GM18508 (cell line): ENCODE data around the gene RPUSD3.
"Not testable (repeated sequence)": the region's sequence is repeated elsewhere in the genome, so short reads cannot be mapped to it uniquely, and the experiment has no call there.

Source experiments
- ATAC-seq: cut with Tn5 transposase; IDR thresholded peaks from one replicate; pipeline ENCODE4 v1.9.1; 2021; ENCODE audit warnings: moderate number of reproducible peaks; ENCODE audit not compliant: insufficient read depth, unreplicated experiment

The RPUSD3 gene

GRCh38 chr3:9866639-9867038 lies 22.8 kb upstream of the RPUSD3 start:
- ATAC-seq, result no peak

DNA sequence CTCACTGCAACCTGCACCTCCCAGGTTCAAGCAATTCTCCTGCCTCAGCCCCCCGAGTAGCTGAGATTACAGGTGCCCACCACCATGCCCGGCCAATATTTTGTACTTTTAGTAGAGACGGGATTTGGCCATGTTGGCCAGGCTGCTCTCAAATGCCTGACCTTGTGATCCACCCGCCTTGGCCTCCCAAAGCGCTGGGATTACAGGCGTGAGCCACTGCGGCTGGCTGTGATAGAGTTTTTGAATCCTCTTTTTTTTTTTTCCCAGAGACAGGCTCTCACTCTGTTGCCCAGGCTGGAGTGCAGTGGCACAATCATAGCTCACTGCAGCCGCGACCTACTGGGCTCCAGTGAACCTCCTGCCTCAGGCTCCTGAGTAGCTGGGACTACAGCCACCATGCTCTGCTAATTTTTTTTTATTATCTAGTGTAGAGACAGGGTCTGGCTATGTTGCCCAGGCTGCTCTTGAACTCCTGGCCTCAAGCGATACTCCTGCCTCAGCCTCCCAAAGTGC lies 21.4 kb upstream of the RPUSD3 start:
- ATAC-seq, result not testable (repeated sequence)

DNA sequence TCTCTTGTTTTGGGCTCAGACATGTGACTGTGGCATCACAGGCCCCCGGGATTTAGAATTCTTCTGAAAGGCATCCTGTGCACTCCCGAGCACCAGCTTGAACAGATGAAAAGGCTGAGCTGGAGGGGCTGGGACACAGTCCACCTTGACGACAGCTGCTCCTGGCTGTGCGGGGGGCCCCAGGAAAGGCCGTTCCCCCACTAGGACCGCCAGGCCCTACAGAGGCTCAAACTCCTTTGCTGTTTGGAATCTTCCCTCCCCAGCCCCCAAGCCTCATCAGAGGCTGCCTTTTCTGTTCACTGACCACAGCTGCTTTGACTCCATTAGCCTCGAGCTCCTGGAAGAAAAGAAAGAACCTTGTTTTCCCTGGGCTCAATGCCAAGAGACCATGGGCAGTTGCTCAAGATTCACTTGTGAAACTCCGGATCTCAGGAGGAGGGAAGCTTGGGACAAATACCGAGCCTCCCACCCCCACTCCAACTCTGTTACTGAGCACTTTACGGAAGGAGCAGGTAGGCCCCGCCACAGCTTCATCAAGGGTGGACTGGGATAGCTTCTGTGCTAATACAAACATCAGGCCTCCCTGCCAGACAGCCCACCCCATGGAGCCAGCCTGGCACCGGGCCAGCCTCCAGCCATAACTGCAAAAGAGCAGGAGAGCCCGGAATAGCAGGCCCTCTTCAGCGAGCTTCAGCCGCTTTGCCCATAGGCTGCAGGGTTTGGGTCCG lies 20.6 kb upstream of the RPUSD3 start:
- no peak for ATAC-seq

DNA sequence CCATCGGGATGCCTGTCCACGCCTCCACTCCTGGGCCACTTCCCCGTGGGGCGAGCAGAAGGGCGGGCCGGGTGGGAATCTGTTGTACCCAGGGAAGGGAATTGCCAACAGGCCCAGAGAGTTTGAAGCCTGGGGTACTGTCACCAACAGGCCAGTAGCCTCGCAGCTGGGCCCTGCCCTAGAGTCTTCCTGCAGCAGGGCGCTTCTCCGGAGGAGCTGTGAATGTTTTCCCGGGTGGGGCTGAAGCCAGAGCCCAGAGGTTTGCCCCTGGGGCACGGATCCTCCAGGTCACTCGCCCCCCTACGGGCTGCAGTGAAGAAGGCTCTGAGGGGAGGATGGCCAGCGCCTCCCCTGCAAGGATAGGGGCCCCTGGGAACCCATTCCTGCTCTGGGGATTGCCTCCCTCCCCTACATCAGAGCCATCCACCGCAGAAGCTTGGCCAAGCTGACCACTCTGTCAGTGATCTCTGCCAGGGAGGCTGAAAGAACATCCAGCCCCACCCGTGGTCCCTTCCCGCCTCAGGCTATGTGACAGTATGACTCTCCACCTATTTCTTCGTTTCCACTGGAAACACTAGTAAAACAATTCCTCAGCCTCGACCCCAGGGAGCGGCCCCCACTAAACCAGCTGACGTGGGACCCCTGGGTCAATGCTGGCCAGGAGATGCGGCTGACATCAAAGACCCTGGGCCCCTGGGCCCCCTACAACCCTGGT lies 19.4 kb upstream of the RPUSD3 start:
- no peak for ATAC-seq

DNA sequence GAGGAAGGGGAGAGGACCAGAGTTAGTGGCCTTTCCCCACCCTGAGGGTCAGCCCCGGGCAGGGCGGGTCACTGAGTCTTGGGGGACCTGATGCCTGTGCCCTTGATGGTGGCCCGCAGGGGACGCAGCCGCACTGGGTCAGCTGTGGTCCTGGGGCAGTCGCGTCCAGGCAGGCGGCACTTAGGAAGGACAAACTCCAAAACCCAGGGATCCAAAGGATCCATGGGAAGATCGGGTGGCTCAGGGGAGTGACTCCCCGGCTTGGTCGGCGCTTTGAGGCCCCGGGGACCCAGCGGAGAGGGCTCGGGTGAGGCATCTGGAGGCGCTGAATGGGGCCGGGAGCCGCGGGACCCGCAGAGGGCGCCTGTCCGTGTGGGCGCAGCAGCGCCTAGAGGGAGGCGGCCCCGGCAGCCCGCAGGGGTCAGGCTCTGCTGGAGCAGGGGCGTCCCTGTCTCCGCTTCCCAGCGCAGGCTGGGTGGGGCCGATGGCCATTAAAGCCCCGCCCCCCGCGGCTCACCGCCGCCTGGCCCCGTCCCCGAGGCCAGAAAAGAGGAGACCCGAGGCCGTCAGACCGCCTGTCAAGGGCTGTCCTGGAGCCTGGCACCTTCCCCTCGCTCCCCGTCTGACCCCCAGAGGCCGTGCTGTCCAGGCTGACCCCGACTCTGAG lies 18.7 kb upstream of the RPUSD3 start:
- no peak for ATAC-seq

DNA sequence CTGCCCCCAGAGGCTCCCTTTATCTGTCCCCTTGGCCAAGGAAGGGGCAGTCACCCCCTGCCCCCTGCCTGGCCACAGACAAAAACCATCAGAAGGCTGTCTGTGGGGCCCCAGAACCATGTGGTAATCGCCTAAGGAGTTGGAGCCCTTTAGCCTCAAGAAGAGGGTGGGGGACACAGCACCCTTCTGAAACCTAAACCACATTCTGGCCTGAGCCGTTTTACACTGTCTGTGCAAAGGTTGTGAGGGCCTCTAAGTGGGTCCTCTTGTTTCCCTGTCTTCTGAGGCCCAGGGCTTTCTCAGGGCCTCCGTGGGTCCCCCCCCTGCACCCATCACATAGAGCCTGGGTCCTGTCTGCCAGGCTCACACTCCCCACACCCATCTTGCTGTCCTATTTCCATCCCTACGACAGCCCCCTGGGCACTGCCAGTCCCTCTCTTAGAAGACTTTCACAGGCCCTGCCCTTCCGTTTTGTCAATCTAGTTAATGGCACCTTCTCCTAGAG lies 17.9 kb upstream of the RPUSD3 start:
- ATAC-seq, result no peak

GRCh38 chr3:9861201-9861600 lies 17.4 kb upstream of the RPUSD3 start:
- ATAC-seq, result no peak

DNA sequence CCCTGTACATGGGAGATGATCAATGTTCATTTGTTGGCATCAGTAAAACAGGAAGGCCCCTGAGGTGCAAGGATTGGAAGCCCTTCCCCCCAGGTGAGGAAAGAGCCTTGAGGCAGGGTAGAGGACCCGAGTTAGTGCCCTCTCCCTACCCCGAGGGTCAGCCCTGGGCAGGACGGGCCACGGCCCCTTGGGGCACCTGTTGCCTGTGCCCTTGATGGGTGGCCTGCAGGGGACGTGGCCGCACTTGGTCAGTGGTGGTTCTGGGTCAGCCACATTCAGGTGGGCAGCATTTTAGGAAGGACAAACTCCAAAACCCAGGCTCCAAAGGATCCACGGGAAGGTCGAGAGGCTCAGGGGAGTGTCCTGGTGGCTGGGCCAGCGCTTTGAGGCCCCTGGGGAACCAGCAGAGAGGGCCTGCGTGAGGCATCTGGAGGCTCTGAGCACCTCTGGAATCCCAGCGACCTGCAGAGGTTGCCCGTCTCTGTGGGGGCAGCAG lies 15.8 kb upstream of the RPUSD3 start:
- no peak for ATAC-seq

GRCh38 chr3:9855594-9855993 lies 11.8 kb upstream of the RPUSD3 start:
- no peak for ATAC-seq

DNA sequence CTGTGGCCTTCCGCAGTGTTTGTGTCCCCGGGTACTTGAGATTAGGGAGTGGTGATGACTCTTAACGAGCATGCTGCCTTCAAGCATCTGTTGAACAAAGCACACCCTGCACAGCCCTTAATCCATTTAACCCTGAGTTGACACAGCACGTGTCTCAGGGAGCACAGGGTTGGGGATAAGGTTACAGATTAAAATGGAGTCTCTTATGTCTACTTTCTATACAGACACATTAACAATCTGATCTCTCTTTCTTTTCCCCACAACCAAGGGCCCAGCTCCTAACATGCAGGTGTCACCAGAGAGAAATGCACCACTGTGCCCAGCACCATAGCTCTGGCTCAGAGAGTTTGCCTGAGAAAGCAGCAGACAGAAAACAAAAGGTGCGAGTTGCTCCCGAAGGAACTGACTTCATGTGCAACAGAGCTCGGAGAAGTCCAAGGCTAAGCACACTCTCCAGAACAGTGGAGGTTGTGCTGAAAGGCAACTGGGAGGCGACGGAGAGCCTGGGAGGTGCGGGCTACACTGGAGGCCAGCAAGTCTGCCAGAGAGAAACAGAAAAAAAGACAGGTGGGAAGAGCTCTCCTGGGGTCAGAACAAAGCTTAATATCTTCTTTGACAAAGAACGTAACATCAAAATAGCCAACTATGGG lies 10.6 kb upstream of the RPUSD3 start:
- ATAC-seq, result not testable (repeated sequence)

GRCh38 chr3:9852528-9852927 lies 8.7 kb upstream of the RPUSD3 start:
- ATAC-seq, result no peak

DNA sequence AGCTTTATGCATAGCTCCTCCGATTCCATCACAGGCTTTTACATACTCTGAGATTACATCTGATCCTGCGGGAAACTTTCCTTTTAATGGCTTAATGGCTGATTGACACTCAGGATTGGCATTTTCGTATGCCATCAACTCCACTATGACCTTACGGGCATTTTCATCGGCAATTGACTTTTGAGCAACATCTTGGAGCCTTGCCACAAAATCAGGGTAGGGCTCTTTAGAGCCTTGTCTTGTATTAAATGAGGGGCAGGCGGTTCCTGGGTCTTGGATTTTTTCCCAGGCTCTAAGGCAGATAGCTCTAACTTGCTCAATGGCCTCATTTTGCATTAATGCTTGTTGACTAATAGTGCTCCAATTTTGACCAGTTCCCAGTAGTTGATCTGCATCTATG lies 8.1 kb upstream of the RPUSD3 start:
- not testable (repeated sequence) for ATAC-seq

DNA sequence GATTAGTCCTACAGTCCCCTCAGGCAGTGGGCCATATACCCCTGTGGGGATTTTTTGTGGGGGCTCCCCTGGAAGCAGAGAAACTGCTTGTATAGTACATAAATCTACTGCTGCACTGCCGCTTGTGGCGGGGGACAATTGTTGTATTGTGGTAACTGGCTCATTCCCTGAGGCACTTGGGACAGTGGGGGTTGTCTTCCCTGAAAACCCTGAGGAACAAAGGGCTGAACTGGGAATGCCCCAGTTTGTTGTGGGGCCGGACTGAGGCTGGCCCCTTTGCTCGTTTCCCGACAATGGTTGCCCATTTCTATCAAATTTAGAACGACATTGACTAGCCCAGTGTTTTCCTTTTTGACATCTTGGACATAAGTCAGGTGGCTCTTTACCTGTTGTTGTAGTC lies 7.6 kb upstream of the RPUSD3 start:
- ATAC-seq, result not testable (repeated sequence)

DNA sequence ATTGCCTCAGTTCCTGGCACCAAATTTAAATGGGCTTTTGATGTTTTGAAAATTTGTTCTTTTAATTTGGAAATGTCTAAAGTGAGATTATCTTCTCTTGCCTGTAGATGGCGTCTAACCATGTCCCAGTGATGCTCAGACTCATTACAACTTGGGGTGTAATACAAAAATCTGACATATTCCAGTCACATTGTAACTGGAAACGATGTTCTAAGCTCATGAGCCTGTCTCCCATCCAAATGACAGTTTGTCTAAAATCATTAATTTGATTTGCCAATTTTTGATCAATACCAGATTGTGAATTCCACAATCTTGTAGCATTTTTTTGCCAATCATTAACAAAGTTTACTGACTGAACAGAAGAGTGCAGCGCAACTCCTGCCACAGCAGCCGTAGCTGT lies 5.1 kb upstream of the RPUSD3 start:
- ATAC-seq, result not testable (repeated sequence)

DNA sequence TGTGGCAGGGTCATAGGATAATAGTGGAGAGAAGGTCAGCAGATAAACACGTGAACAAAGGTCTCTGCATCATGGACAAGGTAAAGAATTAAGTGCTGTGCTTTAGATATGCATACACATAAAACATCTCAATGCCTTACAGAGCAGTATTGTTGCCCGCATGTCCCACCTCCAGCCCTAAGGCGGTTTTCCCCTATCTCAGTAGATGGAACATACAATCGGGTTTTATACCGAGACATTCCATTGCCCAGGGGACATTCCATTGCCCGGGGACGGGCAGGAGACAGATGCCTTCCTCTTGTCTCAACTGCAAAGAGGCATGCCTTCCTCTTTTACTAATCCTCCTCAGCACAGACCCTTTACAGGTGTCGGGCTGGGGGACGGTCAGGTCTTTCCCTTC lies 4.1 kb upstream of the RPUSD3 start:
- ATAC-seq, result not testable (repeated sequence)

DNA sequence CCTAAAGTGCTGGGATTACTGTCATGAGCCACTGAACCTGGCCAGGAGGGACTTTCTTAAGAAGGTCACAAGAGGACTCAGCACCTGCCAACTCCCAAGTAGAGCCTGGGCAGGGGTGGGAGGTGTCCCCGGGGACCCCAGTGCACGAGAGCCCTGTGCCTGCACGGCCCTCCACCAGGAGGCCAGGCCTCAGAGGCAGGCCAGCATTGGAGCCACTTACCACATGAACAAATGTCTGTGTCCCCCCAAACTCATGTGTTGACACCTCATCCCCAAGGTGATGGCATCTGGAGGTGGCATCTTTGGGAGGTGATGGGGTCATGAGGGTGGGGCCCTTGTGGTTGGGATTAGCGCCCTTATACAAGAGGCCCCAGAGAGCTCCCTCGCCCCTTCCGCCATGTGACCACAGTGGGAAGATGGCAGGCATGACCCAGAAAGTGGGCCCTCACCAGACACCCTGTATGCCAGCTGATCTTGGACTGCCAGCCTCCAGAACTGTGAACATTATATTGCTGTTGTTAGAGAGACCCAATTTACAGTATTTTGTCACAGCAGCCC lies 3.2 kb upstream of the RPUSD3 start:
- no peak for ATAC-seq

DNA sequence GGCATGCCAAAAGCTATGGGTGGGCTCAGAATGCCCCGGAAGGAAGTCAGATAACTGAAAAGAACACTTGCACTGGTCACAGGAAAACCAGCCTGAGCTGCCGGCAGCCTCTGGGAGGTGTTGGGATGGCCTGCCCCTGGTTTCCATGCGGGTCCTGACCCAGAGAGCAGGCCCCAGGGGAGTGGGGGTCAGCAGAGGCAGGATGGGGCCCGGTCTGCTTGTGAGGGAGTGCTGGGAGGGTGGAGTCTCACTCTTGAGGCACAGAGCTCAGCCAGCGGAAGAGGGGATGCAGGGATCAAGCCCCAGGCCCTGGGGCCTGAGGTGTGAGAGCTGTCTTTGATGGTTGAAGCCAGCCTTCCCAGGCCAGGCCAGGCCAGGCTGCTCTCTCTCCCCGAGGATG lies 2.4 kb upstream of the RPUSD3 start:
- ATAC-seq, result no peak

- no peak for ATAC-seq
Observed at GRCh38 chr3:9841015-9841414, 2.8 kb downstream of the RPUSD3 start.

DNA sequence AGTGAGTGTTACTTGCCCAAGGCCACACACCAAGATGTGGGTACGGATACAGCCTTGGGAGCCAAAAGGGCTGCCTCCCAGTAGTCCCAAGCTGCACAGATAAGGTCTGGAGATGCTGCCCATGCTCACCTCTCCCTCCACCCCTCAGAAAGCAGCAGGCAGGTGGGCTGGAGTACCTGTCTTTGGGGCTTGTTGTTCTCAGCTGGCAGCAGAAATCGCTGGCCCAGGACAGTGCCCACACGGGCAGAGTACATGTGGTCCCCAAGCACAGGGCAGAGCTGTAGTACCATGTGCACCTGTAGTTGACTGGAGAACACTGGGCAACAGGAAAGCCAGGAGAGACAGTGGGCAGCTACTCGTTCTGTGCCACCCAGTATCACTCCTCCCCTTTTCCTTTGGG lies 5.0 kb downstream of the RPUSD3 start:
- ATAC-seq, result no peak
